IMR-90 (cell line): Measurements from ENCODE around the gene HUNK. TPM values are rescaled to one million over a fixed set of nuclear protein-coding genes. Genes with fewer than 3 reads are reported as not detected.
A peak's percentile ranks its signal among the peaks of the same experiment; 100 is the strongest.

Source experiments
- ATAC-seq: fragments of 200-7000 bp; cut with Tn5 transposase; 2 replicates; pipeline ENCODE4 v1.9.1; 2020; ENCODE audit warnings: low read depth, mild to moderate bottlenecking, moderate library complexity
- BruUV-seq: library from RNA; stranded (reverse); fragments of 400-500 nt; replicated peaks from 2 replicates; lab custom pipeline; 2021; lab: Mats Ljungman, UMichigan
- CTCF ChIA-PET: fragments of 300-600 bp; formaldehyde crosslinking; extraction: SDS; loops from one replicate; lab custom pipeline; 2021; ENCODE audit warnings: antibody characterized with exemption; lab: Yijun Ruan, JAX
- POLR2A ChIA-PET: fragments of 300-600 bp; sonication (Branson Sonifier 250); formaldehyde crosslinking; loops from one replicate; lab custom pipeline; 2022; ENCODE audit warnings: antibody characterized with exemption; ENCODE audit not compliant: unreplicated experiment; lab: Charles Lee
- DNase-seq: peaks from one replicate; pipeline ENCODE4 v3.0.0; 2013
- H2AFZ ChIP-seq: replicated peaks from 2 replicates; pipeline ENCODE3; 2013; ENCODE audit warnings: low read length, mild to moderate bottlenecking; ENCODE audit not compliant: poor library complexity
- H2AK5ac ChIP-seq: 2 replicates; pipeline ENCODE4 v1.6.1; 2013; ENCODE audit warnings: low read depth, low read length, inconsistent platforms
- H2AK9ac ChIP-seq: replicated peaks from 2 replicates; pipeline ENCODE3; 2013; ENCODE audit warnings: mild to moderate bottlenecking, low read depth, low read length, moderate library complexity; ENCODE audit not compliant: poor library complexity
- H2BK120ac ChIP-seq: 2 replicates; pipeline ENCODE4 v1.6.1; 2013; ENCODE audit warnings: low read depth, low read length, inconsistent platforms
- H2BK15ac ChIP-seq: 3 replicates; pipeline ENCODE4 v1.6.1; 2013; ENCODE audit warnings: low read depth, low read length, inconsistent platforms
- H2BK20ac ChIP-seq: 2 replicates; pipeline ENCODE4 v1.6.1; 2013; ENCODE audit warnings: low read depth, mild to moderate bottlenecking, inconsistent platforms, low read length, moderate library complexity
- H2BK5ac ChIP-seq: 2 replicates; pipeline ENCODE4 v1.6.1; 2013; ENCODE audit warnings: mild to moderate bottlenecking, low read depth, low read length, inconsistent platforms; ENCODE audit not compliant: poor library complexity, severe bottlenecking
- H3K14ac ChIP-seq: replicated peaks from 2 replicates; pipeline ENCODE4 v1.6.1; 2013; ENCODE audit warnings: low read depth, low read length, inconsistent platforms
- H3K18ac ChIP-seq: 2 replicates; pipeline ENCODE4 v1.6.1; 2013; ENCODE audit warnings: low read depth, low read length, control low read depth
- H3K23ac ChIP-seq: 2 replicates; pipeline ENCODE4 v1.6.1; 2013; ENCODE audit warnings: low read depth, low read length, inconsistent platforms
- H3K27ac ChIP-seq: 2 replicates; pipeline ENCODE4 v1.5.1; 2013; ENCODE audit warnings: mild to moderate bottlenecking, control low read depth, low read length; ENCODE audit not compliant: insufficient read depth
- H3K27me3 ChIP-seq: 2 replicates; pipeline ENCODE4 v1.6.1; 2013; ENCODE audit warnings: low read length; ENCODE audit not compliant: control insufficient read depth, insufficient read depth
- H3K36me3 ChIP-seq: 2 replicates; pipeline ENCODE4 v1.6.1; 2013; ENCODE audit warnings: low read length, mixed read lengths; ENCODE audit not compliant: control insufficient read depth, insufficient read depth
- H3K4ac ChIP-seq: 2 replicates; pipeline ENCODE4 v1.6.1; 2013; ENCODE audit warnings: low read depth, low read length, inconsistent platforms
- H3K4me1 ChIP-seq: 2 replicates; pipeline ENCODE4 v1.6.1; 2013; ENCODE audit warnings: low read length, mixed read lengths; ENCODE audit not compliant: control insufficient read depth, insufficient read depth
- H3K4me2 ChIP-seq: 2 replicates; pipeline ENCODE4 v1.6.1; 2013; ENCODE audit warnings: low read depth, mild to moderate bottlenecking, control low read depth, low read length, moderate library complexity
- H3K4me3 ChIP-seq: 2 replicates; pipeline ENCODE4 v1.5.1; 2013; ENCODE audit warnings: low read depth, mild to moderate bottlenecking, control low read depth, low read length, moderate library complexity; ENCODE audit not compliant: insufficient read depth
- H3K56ac ChIP-seq: 2 replicates; pipeline ENCODE4 v1.6.1; 2013; ENCODE audit warnings: low read length, inconsistent platforms; ENCODE audit not compliant: insufficient read depth; ENCODE audit errors: extremely low read depth
- H3K79me1 ChIP-seq, 2 experiments: 2 replicates each; pipeline ENCODE4 v1.6.1; 2013; ENCODE audit warnings: low read length in 2 of 2, inconsistent platforms in 1 of 2, low read depth in 1 of 2
- H3K9ac ChIP-seq: 2 replicates; pipeline ENCODE4 v1.6.1; 2013; ENCODE audit warnings: low read depth, low read length, control low read depth
- H3K9me1 ChIP-seq: 2 replicates; pipeline ENCODE4 v1.6.1; 2013; ENCODE audit warnings: low read length, inconsistent platforms; ENCODE audit not compliant: insufficient read depth
- H3K9me3 ChIP-seq: 2 replicates; pipeline ENCODE4 v1.6.1; 2013; ENCODE audit warnings: low read length; ENCODE audit not compliant: control insufficient read depth, insufficient read depth
- H4K20me1 ChIP-seq: 2 replicates; pipeline ENCODE4 v1.6.1; 2013; ENCODE audit warnings: low read length, inconsistent platforms; ENCODE audit not compliant: insufficient read depth
- H4K5ac ChIP-seq: 2 replicates; pipeline ENCODE4 v1.6.1; 2013; ENCODE audit warnings: mild to moderate bottlenecking, low read depth, low read length, control low read depth
- H4K8ac ChIP-seq, 2 experiments: 2 replicates each; pipeline ENCODE4 v1.6.1; 2013; ENCODE audit warnings: low read depth in 2 of 2, low read length in 2 of 2, control low read depth in 1 of 2, inconsistent platforms in 1 of 2
- H4K91ac ChIP-seq: 2 replicates; pipeline ENCODE4 v1.6.1; 2013; ENCODE audit warnings: low read depth, low read length, inconsistent platforms; ENCODE audit not compliant: insufficient read depth
- BHLHE40 ChIP-seq: fragments of 150-350 bp; IDR thresholded peaks from 2 replicates; pipeline ENCODE4 v1.6.1; 2016; ENCODE audit warnings: mild to moderate bottlenecking, low read depth, low read length
- POLR2A ChIP-seq: IDR thresholded peaks from 2 replicates; pipeline ENCODE4 v1.6.1; 2012; ENCODE audit warnings: mild to moderate bottlenecking, low read depth, low read length
- RCOR1 ChIP-seq: IDR thresholded peaks from 2 replicates; pipeline ENCODE4 v1.6.1; 2012; ENCODE audit warnings: mild to moderate bottlenecking, low read length, improper control_type of control experiment; ENCODE audit not compliant: insufficient replicate concordance
- SMC3 ChIP-seq: fragments of 150-350 bp; IDR thresholded peaks from 2 replicates; pipeline ENCODE4 v1.6.1; 2016; ENCODE audit warnings: low read depth, mild to moderate bottlenecking, antibody characterized with exemption, low read length, moderate library complexity
- WGBS, 2 experiments: methylation state at CpG; one replicate each; pipeline versions ENCODE4 v1.1.5 to v1.1.7; 2013; ENCODE audit warnings: missing lambda C conversion rate in 2 of 2; ENCODE audit not compliant: insufficient read length in 1 of 2; ENCODE audit errors: extremely low coverage in 2 of 2; 5-methylcytosine and 5-hydroxymethylcytosine counted together
- dilution Hi-C: fragments of 300-500 bp; cut with HindIII; formaldehyde crosslinking; loops from one replicate; pipeline ENCODE4 v1.14.3; 2018; ENCODE audit warnings: low sequenced_read_pairs; ENCODE audit not compliant: unreplicated experiment
- in situ Hi-C: fragments of 300-500 bp; cut with MboI; formaldehyde crosslinking; loops from 3 replicates; pipeline ENCODE4 v1.14.3; 2019; ENCODE audit warnings: low sequenced_read_pairs, inconsistent platforms, mixed read lengths
- intact Hi-C: fragments of 100-400 bp; cut with micrococcal nuclease; formaldehyde crosslinking; loops from 2 replicates; pipeline ENCODE4 v1.10.0; 2022
- polyA plus RNA-seq, 3 experiments: library from polyadenylated mRNA; depleted of rRNA; stranded (reverse); fragments of >200 nt; gene quantifications; 2 replicates each; pipeline ENCODE4 v1.2.3, GENCODE V29; 2012; ENCODE audit warnings: low replicate concordance in 1 of 3
- total RNA-seq: library from RNA; depleted of rRNA; stranded (reverse); fragments of >200 nt; gene quantifications from 2 replicates; pipeline ENCODE4 v1.2.3, GENCODE V29; 2012

HUNK gene
- total and polyA plus RNA-seq, 2 of the 4 experiments (the other 2 are of a cell fraction): 1.0 to 2.0 TPM

DNA sequence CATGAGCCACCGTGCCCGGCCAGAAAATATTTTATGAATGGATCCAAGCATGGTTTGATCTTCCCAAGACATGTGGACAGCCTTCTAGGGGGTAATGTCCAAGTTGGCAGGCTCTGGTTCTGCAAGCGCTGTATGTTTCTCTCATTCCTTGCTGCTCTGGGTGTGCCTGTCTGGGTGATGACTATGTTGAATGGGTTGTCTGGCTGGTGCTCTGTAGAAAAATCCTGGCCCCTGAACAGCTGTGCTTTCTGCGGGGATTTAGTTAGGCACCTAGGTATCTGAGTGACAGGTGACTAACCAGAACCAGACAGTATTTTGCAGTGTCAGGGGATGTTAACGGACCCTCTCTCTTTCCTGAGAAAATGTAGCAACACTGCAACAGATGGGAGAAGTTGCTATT, 14.1 kb downstream of the HUNK start:
- ChIA-PET POLR2A (no interaction called here), CTCF (no interaction called here)
- H3K4me3 ChIP-seq: no peak overlapping the region
- no peak overlapping the region for H3K9ac ChIP-seq
- H3K23ac ChIP-seq: no peak overlapping the region
- intact Hi-C loops (no loop called here), in situ Hi-C loops (no loop called here), dilution Hi-C loops (no loop called here)
- H3K56ac ChIP-seq: no peak overlapping the region
- H3K9me3 ChIP-seq: no peaks in the 10 kb centered on the region
- peaks cover 0 to 19% of the 10 kb centered on the region in 2 experiments for H3K79me1 ChIP-seq
- H4K8ac ChIP-seq: no peak overlapping the region
- peaks cover 3% of the 10 kb centered on the region; the same call in 1 of the 2 replicates for H4K20me1 ChIP-seq
- no peak overlapping the region for H2BK15ac ChIP-seq
- no peak overlapping the region for H2AFZ ChIP-seq
- no TSS peak for BruUV-seq
- peaks cover 15% of the 10 kb centered on the region for H3K4me1 ChIP-seq
- ATAC-seq: no peak
- no peak overlapping the region for H3K14ac ChIP-seq
- no peak overlapping the region for H4K5ac ChIP-seq
- TF ChIP-seq POLR2A (no peak), RCOR1 (no peak), BHLHE40 (no peak), SMC3 (no peak)
- no peak overlapping the region for H4K91ac ChIP-seq
- H2AK9ac ChIP-seq: no peak overlapping the region
- no peak overlapping the region for H3K4ac ChIP-seq
- no peaks in the 10 kb centered on the region for H3K27me3 ChIP-seq
- no peak overlapping the region for H3K4me2 ChIP-seq
- no peak for DNase-seq
- no peak overlapping the region for H2BK5ac ChIP-seq
- WGBS, 2 experiments: no CpG with 5 or more reads among the region's 5 CpGs
- no peak overlapping the region for H3K27ac ChIP-seq
- H3K18ac ChIP-seq: no peak overlapping the region
- peaks cover 4% of the 10 kb centered on the region; the same call in 1 of the 2 replicates for H3K9me1 ChIP-seq
- H2BK120ac ChIP-seq: no peak overlapping the region
- H3K36me3 ChIP-seq: no peaks in the 10 kb centered on the region
- peak overlapping the region; percentile 3; the same call in 1 of the 2 replicates for H2AK5ac ChIP-seq
- no peak overlapping the region for H2BK20ac ChIP-seq
